Non-pigmented ciliary epithelial cell (primary cell): ENCODE measurements around the gene HACL1.

ENCODE experiments used
- DNase-seq: peaks from one replicate; pipeline ENCODE4 v3.0.0-alpha.2; 2010; ENCODE audit warnings: low read depth

The HACL1 gene

GRCh38 chr3:15523660-15524417 lies 77.5 kb downstream of the HACL1 start:
- DNase-seq: no peak

GRCh38 chr3:15522016-15522415 lies 79.4 kb downstream of the HACL1 start:
- no peak for DNase-seq

GRCh38 chr3:15521573-15521965 lies 79.8 kb downstream of the HACL1 start, which contains the start of gene COLQ:
Gene COLQ (minus strand): TSS chr3:15521706. CDS start chr3:15521625, 81 bp downstream.
- DNase-seq: no peak

- no peak for DNase-seq
These were observed 80.4 kb downstream of the HACL1 start for GRCh38 chr3:15520804-15521572.

GRCh38 chr3:15520185-15520584 lies 81.2 kb downstream of the HACL1 start:
- no peak for DNase-seq

GRCh38 chr3:15519096-15519495 lies 82.3 kb downstream of the HACL1 start:
- no peak for DNase-seq

- DNase-seq: no peak
These were observed 86.6 kb downstream of the HACL1 start for GRCh38 chr3:15514663-15515340.

- DNase-seq: no peak
These were observed 87.3 kb downstream of the HACL1 start for GRCh38 chr3:15513810-15514662.

- no peak for DNase-seq
These were observed 88.3 kb downstream of the HACL1 start for GRCh38 chr3:15513116-15513515.

- no peak for DNase-seq
These were observed 89.2 kb downstream of the HACL1 start for GRCh38 chr3:15512166-15512565.

- no peak for DNase-seq
These were observed 90.2 kb downstream of the HACL1 start for GRCh38 chr3:15511156-15511555.
